ENCODE data around the gene SULT1B1.

The SULT1B1 gene

GRCh38 chr4:69750346-69750745, 10.1 kb downstream of the SULT1B1 start:
- DNase-seq (ENCODE audit: low read depth in 1 of 2, low spot score in 1 of 2): no peak

GRCh38 chr4:69749771-69750170, 10.6 kb downstream of the SULT1B1 start:
- DNase-seq (ENCODE audit: low read depth in 1 of 2, low spot score in 1 of 2): no peak

GRCh38 chr4:69748173-69748572, 12.2 kb downstream of the SULT1B1 start:
- DNase-seq (ENCODE audit: low read depth in 1 of 2, low spot score in 1 of 2): no peak

- no peak for DNase-seq (ENCODE audit: low read depth in 1 of 2, low spot score in 1 of 2)
Measured at GRCh38 chr4:69744157-69744478, 16.3 kb downstream of the SULT1B1 start.

- no peak for DNase-seq (ENCODE audit: low read depth in 1 of 2, low spot score in 1 of 2)
Measured at GRCh38 chr4:69743476-69744156, 16.8 kb downstream of the SULT1B1 start.

GRCh38 chr4:69742596-69742995, 17.8 kb downstream of the SULT1B1 start:
- DNase-seq (ENCODE audit: low read depth in 1 of 2, low spot score in 1 of 2): no peak

- DNase-seq (ENCODE audit: low read depth in 1 of 2, low spot score in 1 of 2): no peak
Measured at GRCh38 chr4:69738872-69739271, 21.5 kb downstream of the SULT1B1 start.

GRCh38 chr4:69735119-69735518, 25.3 kb downstream of the SULT1B1 start:
- DNase-seq (ENCODE audit: low read depth in 1 of 2, low spot score in 1 of 2): no peak

GRCh38 chr4:69731847-69732246, 28.6 kb downstream of the SULT1B1 start:
- no peak for DNase-seq (ENCODE audit: low read depth in 1 of 2, low spot score in 1 of 2)

GRCh38 chr4:69731241-69731640, 29.2 kb downstream of the SULT1B1 start:
- no peak for DNase-seq (ENCODE audit: low read depth in 1 of 2, low spot score in 1 of 2)

- no peak for DNase-seq (ENCODE audit: low read depth in 1 of 2, low spot score in 1 of 2)
Measured at GRCh38 chr4:69730002-69730401, 30.4 kb downstream of the SULT1B1 start.

- no peak for DNase-seq (ENCODE audit: low read depth in 1 of 2, low spot score in 1 of 2)
Measured at GRCh38 chr4:69727926-69728325, 32.5 kb downstream of the SULT1B1 start.

GRCh38 chr4:69727426-69727825, 33.0 kb downstream of the SULT1B1 start:
- no peak for DNase-seq (ENCODE audit: low read depth in 1 of 2, low spot score in 1 of 2)

- DNase-seq (ENCODE audit: low read depth in 1 of 2, low spot score in 1 of 2): no peak
Measured at GRCh38 chr4:69726971-69727370, 33.4 kb downstream of the SULT1B1 start.

- no peak for DNase-seq (ENCODE audit: low read depth in 1 of 2, low spot score in 1 of 2)
Measured at GRCh38 chr4:69718396-69719271, 41.8 kb downstream of the SULT1B1 start.

- DNase-seq (ENCODE audit: low read depth in 1 of 2, low spot score in 1 of 2): no peak
Measured at GRCh38 chr4:69717778-69718177, 42.6 kb downstream of the SULT1B1 start.

GRCh38 chr4:69716654-69717053, 43.8 kb downstream of the SULT1B1 start:
- no peak for DNase-seq (ENCODE audit: low read depth in 1 of 2, low spot score in 1 of 2)

GRCh38 chr4:69714086-69714485, 46.3 kb downstream of the SULT1B1 start:
- DNase-seq (ENCODE audit: low read depth in 1 of 2, low spot score in 1 of 2): no peak

- no peak for DNase-seq (ENCODE audit: low read depth in 1 of 2, low spot score in 1 of 2)
Measured at GRCh38 chr4:69713593-69713992, 46.8 kb downstream of the SULT1B1 start.

- DNase-seq (ENCODE audit: low read depth in 1 of 2, low spot score in 1 of 2): no peak
Measured at GRCh38 chr4:69710580-69710979, 49.8 kb downstream of the SULT1B1 start.

GRCh38 chr4:69708211-69708610, 52.2 kb downstream of the SULT1B1 start:
- no peak for DNase-seq (ENCODE audit: low read depth in 1 of 2, low spot score in 1 of 2)

GRCh38 chr4:69707807-69708206, 52.6 kb downstream of the SULT1B1 start:
- DNase-seq (ENCODE audit: low read depth in 1 of 2, low spot score in 1 of 2): no peak

- DNase-seq (ENCODE audit: low read depth in 1 of 2, low spot score in 1 of 2): no peak
Measured at GRCh38 chr4:69702201-69702600, 58.2 kb downstream of the SULT1B1 start.

All from activated T-helper 1 cell treated with anti-CD3 and anti-CD28 coated beads, Interleukin-2, amount 50 U/mL, for 16 hours (primary cell).